ENCODE data around the gene PTPRG.

DNA sequence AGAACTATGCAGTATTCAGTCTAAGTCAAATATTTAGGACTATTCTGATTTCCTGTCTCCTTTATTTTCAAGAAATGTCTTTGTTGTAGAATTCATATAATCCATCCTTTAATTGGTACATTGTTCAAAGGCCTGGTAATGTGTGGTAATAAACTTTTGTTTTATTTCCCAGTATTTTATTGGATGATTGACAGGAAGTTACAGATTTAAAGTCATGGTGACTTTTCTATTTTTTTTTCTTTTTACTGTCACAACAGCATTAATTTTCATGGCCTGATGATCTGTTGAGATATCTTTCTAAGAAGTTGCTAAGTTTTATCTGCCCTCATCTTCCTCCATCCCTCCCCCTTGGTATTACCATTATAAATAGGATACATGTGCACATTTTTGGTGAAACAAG, 161.7 kb downstream of the PTPRG start:
- TF ChIP-seq, protein P1, sequence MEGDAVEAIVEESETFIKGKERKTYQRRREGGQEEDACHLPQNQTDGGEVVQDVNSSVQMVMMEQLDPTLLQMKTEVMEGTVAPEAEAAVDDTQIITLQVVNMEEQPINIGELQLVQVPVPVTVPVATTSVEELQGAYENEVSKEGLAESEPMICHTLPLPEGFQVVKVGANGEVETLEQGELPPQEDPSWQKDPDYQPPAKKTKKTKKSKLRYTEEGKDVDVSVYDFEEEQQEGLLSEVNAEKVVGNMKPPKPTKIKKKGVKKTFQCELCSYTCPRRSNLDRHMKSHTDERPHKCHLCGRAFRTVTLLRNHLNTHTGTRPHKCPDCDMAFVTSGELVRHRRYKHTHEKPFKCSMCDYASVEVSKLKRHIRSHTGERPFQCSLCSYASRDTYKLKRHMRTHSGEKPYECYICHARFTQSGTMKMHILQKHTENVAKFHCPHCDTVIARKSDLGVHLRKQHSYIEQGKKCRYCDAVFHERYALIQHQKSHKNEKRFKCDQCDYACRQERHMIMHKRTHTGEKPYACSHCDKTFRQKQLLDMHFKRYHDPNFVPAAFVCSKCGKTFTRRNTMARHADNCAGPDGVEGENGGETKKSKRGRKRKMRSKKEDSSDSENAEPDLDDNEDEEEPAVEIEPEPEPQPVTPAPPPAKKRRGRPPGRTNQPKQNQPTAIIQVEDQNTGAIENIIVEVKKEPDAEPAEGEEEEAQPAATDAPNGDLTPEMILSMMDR (IDR thresholded peaks at IDR 0.05 in 2 of 3, conservative IDR thresholded peaks at IDR 0.05 in 1 of 3; ENCODE audit: borderline replicate concordance in 1 of 3, insufficient read depth in 1 of 3, low read depth in 2 of 3, low read length in 2 of 3) = no peak
- TF ChIP-seq EZH2phosphoT487 (IDR thresholded peaks at IDR 0.05; ENCODE audit: borderline replicate concordance) (no peak), POLR2AphosphoS5 (IDR thresholded peaks at IDR 0.05; ENCODE audit: low read depth, low read length) (no peak), POLR2A (IDR thresholded peaks at IDR 0.05; ENCODE audit: borderline replicate concordance, extremely low read depth, insufficient read depth, insufficient read length) (no peak)
